BJ (cell line): ENCODE measurements around the gene CTNND2. TPM values are rescaled to one million over a fixed set of nuclear protein-coding genes. Genes with fewer than 3 reads are reported as not detected.

Experiments used
- CTCF ChIA-PET: fragments of 350-600 bp; formaldehyde crosslinking; extraction: SDS; loops from one replicate; lab custom pipeline; 2021; ENCODE audit warnings: antibody characterized with exemption, inconsistent platforms; lab: Yijun Ruan, JAX
- POLR2A ChIA-PET: fragments of 300-600 bp; sonication (Branson Sonifier 250); formaldehyde crosslinking; extraction: SDS; loops from one replicate; lab custom pipeline; 2021; ENCODE audit warnings: antibody characterized with exemption; lab: Charles Lee
- DNase-seq: peaks from one replicate; pipeline ENCODE4 v3.0.0-alpha.2; 2011; ENCODE audit warnings: low read depth
- H3K27me3 ChIP-seq: 2 replicates; pipeline ENCODE4 v1.6.0; 2011; ENCODE audit warnings: low read length; ENCODE audit not compliant: control insufficient read depth, insufficient read depth
- H3K36me3 ChIP-seq: 2 replicates; pipeline ENCODE4 v1.5.1; 2011; ENCODE audit warnings: low read length; ENCODE audit not compliant: control insufficient read depth, insufficient read depth
- H3K4me3 ChIP-seq: 2 replicates; pipeline ENCODE4 v1.5.1; 2011; ENCODE audit warnings: low read depth, mild to moderate bottlenecking, control low read depth, low read length
- CTCF ChIP-seq: IDR thresholded peaks from 2 replicates; pipeline ENCODE4 v1.5.1; 2011; ENCODE audit warnings: low read depth, mild to moderate bottlenecking, control low read depth, inconsistent platforms, low read length, moderate library complexity; ENCODE audit not compliant: insufficient read depth
- polyA plus RNA-seq: library from polyadenylated mRNA; depleted of rRNA; stranded (reverse); fragments of >200 nt; gene quantifications from 2 replicates; pipeline ENCODE4 v1.2.3, GENCODE V29; 2011

CTNND2 gene
- polyA plus RNA-seq, 1 experiment, result not detected

DNA sequence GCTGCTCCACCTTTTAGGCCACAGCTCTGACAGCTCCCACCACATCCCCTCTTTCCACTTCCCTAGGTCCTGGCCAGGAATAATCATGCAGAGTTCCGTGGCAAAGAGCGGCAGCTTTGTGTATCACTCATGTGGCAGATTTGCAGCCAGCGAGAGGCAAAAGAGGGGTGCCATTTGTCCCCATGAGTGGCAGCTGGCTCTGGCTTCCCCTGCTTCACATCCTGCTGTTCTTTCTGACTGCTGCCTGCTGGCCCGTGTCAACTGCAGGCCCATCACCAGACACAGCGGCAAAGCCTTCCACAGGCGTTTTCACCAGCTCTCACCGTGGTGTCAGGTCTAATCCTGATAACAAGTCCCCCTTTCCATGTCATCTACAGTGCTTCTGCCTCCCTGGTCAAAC is 712.6 kb downstream of the CTNND2 start:
- POLR2A ChIA-PET, result no interaction called here
- H3K36me3 ChIP-seq, result no peaks in the 10 kb centered on the region
- H3K27me3 ChIP-seq, result no peaks in the 10 kb centered on the region
- DNase-seq, result no peak
- CTCF ChIA-PET, result interaction anchor here (1.4 kb wide), 1 partner anchor 11 kb away, joined by 3 read pairs; no protein-coding TSS in a partner anchor
- TF ChIP-seq CTCF, result no peak
- no peak overlapping the region for H3K4me3 ChIP-seq

GRCh38 chr5:11182441-11183080 is 721.7 kb downstream of the CTNND2 start:
- ChIA-PET CTCF (interaction anchor here (0.6 to 1.6 kb wide), 14 partner anchors 10 to 729 kb away, joined by 3 to 10 read pairs (median 4); no protein-coding TSS in a partner anchor), POLR2A (no interaction called here)
- Histone ChIP-seq H3K36me3 (no peaks in the 10 kb centered on the region), H3K27me3 (no peaks in the 10 kb centered on the region), H3K4me3 (no peak overlapping the region)
- no peak for DNase-seq
- peak; percentile 70 for TF ChIP-seq CTCF

DNA sequence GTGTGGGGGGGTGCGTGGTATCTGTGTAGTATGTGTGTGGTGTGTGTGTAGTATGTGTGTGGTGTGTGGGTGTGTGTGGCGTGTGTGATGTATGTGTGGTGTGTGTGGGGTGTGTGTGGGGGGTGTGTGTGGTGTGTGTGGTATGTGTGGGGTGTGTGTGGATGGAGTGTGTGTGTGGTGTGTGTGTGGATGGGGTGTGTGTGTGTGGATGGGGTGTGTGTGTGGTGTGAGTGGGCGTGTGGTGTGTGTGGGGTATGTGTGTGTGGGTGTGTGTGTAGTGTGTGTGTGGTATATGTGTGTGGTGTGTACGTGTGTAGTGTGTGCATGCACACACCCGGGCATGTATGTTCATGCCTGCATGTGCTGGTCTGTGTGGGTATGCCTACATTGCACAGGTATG is 722.3 kb downstream of the CTNND2 start:
- Histone ChIP-seq H3K36me3 (no peaks in the 10 kb centered on the region), H3K4me3 (no peak overlapping the region), H3K27me3 (no peaks in the 10 kb centered on the region)
- CTCF ChIA-PET, result interaction anchor here (0.7 to 1.5 kb wide), 5 partner anchors 9 to 487 kb away, joined by 3 to 10 read pairs (median 6); no protein-coding TSS in a partner anchor
- POLR2A ChIA-PET, result no interaction called here
- DNase-seq, result no peak
- no peak for TF ChIP-seq CTCF

DNA sequence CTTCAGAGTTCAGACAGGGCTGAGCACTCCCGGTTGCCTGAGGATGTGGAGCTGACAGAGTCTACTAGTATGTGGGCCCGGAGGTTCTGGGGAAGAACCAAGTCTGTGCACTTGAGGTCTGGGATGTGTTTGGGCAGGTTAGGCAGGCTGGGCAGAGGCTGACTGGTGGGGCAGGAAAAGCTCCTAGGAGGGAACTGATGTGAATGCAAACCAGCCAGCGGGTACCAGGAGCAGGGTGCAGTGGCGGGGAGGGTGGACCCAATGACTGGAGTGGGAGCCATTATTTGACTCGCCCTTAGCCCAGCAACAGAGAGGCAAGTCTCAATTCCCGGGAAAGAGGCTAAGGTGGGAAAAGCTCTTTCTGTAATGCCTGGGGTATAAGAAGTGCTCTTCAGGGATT is 723.4 kb downstream of the CTNND2 start:
- Histone ChIP-seq H3K4me3 (no peak overlapping the region), H3K27me3 (no peaks in the 10 kb centered on the region), H3K36me3 (no peaks in the 10 kb centered on the region)
- no peak for DNase-seq
- CTCF ChIA-PET, result interaction anchor here (0.9 to 1.0 kb wide), 2 partner anchors 10 to 728 kb away, joined by 3 to 4 read pairs; no protein-coding TSS in a partner anchor
- POLR2A ChIA-PET, result no interaction called here
- TF ChIP-seq CTCF, result no peak

GRCh38 chr5:11177999-11178711 is 726.1 kb downstream of the CTNND2 start:
- no peak for TF ChIP-seq CTCF
- Histone ChIP-seq H3K27me3 (no peaks in the 10 kb centered on the region; the same call in 1 of the 2 replicates), H3K4me3 (no peak overlapping the region), H3K36me3 (no peaks in the 10 kb centered on the region)
- no peak for DNase-seq
- ChIA-PET POLR2A (no interaction called here), CTCF (interaction anchor here (1.7 kb wide), 1 partner anchor 476 kb away, joined by 3 read pairs; no protein-coding TSS in a partner anchor)
